Measurements from ENCODE around the gene SNX19. TPM values are rescaled to one million over a fixed set of nuclear protein-coding genes. Genes with fewer than 3 reads are reported as not detected.

The SNX19 gene
- total and polyA plus RNA-seq, 2 of the 4 experiments (the other 2 are of a cell fraction): 35.9 to 113 TPM

GRCh38 chr11:130874396-130874795 lies 41.9 kb downstream of the SNX19 start:
- ChIA-PET CTCF (interaction anchor here (0.6 kb wide), 1 partner anchor 13 kb away, joined by 3 read pairs; no protein-coding TSS in a partner anchor), POLR2A (ENCODE audit: unreplicated experiment) (no interaction called here)
- Histone ChIP-seq H3K23ac (ENCODE audit: low read depth, low read length) (no peak overlapping the region), H3K9me3 (ENCODE audit: control insufficient read depth, insufficient read depth, low read length) (no peaks in the 10 kb centered on the region), H3K27me3 (ENCODE audit: control insufficient read depth, insufficient read depth, low read length) (no peaks in the 10 kb centered on the region), H3K18ac (ENCODE audit: low read depth, low read length) (no peak overlapping the region), H3K4me3 (ENCODE audit: insufficient read depth, low read depth, low read length) (no peak overlapping the region), H2BK15ac (ENCODE audit: low read depth, low read length) (no peak overlapping the region), H4K8ac (ENCODE audit: low read depth in 2 of 2, low read length in 2 of 2) (no peak overlapping the region; a peak in 1 of 4 replicates), H3K27ac (ENCODE audit: insufficient read depth, low read length) (no peak overlapping the region; the same call in 1 of the 2 replicates), H2BK20ac (ENCODE audit: low read depth, low read length) (no peak overlapping the region), H3K79me1 (ENCODE audit: low read depth in 1 of 2, low read length in 2 of 2) (peaks cover 0 to 11% of the 10 kb centered on the region in 2 experiments; a peak in 2 of 4 replicates), H2BK5ac (ENCODE audit: low read depth, low read length, poor library complexity, severe bottlenecking) (peak overlapping the region; percentile 69), H4K91ac (ENCODE audit: insufficient read depth, low read depth, low read length) (no peak overlapping the region), H4K5ac (ENCODE audit: low read depth, low read length) (no peak overlapping the region), H3K4ac (ENCODE audit: low read depth, low read length) (peak overlapping the region; percentile 8), H3K56ac (ENCODE audit: extremely low read depth, insufficient read depth, low read length) (no peak overlapping the region), H3K4me2 (ENCODE audit: low read depth, low read length) (no peak overlapping the region), H4K20me1 (ENCODE audit: insufficient read depth, low read length) (peaks cover 4% of the 10 kb centered on the region; the same call in 1 of the 2 replicates), H3K4me1 (ENCODE audit: control insufficient read depth, insufficient read depth, low read length) (peaks cover 7% of the 10 kb centered on the region), H3K9me1 (ENCODE audit: insufficient read depth, low read length) (peaks cover 8% of the 10 kb centered on the region), H2AK5ac (ENCODE audit: low read depth, low read length) (peak overlapping the region; percentile 17; the same call in 1 of the 2 replicates), H2AFZ (replicated peaks; ENCODE audit: low read length, poor library complexity) (no peak overlapping the region), H3K14ac (replicated peaks; ENCODE audit: low read depth, low read length) (no peak overlapping the region), H2BK120ac (ENCODE audit: low read depth, low read length) (no peak overlapping the region), H3K36me3 (ENCODE audit: control insufficient read depth, insufficient read depth, low read length) (peaks cover 33% of the 10 kb centered on the region), H3K9ac (ENCODE audit: low read depth, low read length) (no peak overlapping the region), H2AK9ac (replicated peaks; ENCODE audit: low read depth, low read length, poor library complexity) (no peak overlapping the region)
- BruUV-seq (replicated peaks): no TSS peak
- in situ Hi-C loops (cut with MboI; ENCODE audit: low sequenced_read_pairs) (no loop called here), intact Hi-C loops (cut with micrococcal nuclease) (no loop called here), dilution Hi-C loops (cut with HindIII; ENCODE audit: low sequenced_read_pairs, unreplicated experiment) (loop anchor here (25.0 kb wide), 1 partner anchor 437 kb away; the partner anchor contains the start of genes ADAMTS15 and ADAMTS8)
- DNase-seq (peak; percentile 72), ATAC-seq (ENCODE audit: low read depth) (peak; percentile 33)
- no CpG with 5 or more reads among the region's 1 CpG for WGBS, 2 experiments (ENCODE audit: extremely low coverage in 2 of 2, insufficient read length in 1 of 2)
- TF ChIP-seq NFE2L2 (IDR thresholded peaks at IDR 0.05; ENCODE audit: low read depth, low read length) (no peak), RAD21 (IDR thresholded peaks at IDR 0.05; ENCODE audit: low read length) (no peak), MAFK (IDR thresholded peaks at IDR 0.05; ENCODE audit: low read depth, low read length) (0 out of 2 replicates have a peak, but pooled peaks have one; percentile 6)
